Thyroid gland (tissue), 4 donors: ENCODE measurements around the gene MAPK8.

Experiments used
- POLR2A ChIP-seq, 2 donors: fragments of 450-650 bp; IDR thresholded peaks; one replicate each; pipeline ENCODE4 v1.6.1; 2017; ENCODE audit warnings: antibody characterized with exemption in 2 of 2, mild to moderate bottlenecking in 2 of 2, moderate library complexity in 1 of 2
- TF ChIP-seq, protein P1 (sequence below), 6 experiments: fragments of 200-600 bp in 3 of 6; fragments of 450-650 bp in 3 of 6; sonication (generic) in 3 of 6; IDR thresholded peaks; one replicate each; pipeline ENCODE4 v1.5.1; 2016 to 2019; ENCODE audit warnings: antibody characterized with exemption in 6 of 6, mild to moderate bottlenecking in 2 of 6, inconsistent platforms in 1 of 6, moderate library complexity in 1 of 6

DNA sequence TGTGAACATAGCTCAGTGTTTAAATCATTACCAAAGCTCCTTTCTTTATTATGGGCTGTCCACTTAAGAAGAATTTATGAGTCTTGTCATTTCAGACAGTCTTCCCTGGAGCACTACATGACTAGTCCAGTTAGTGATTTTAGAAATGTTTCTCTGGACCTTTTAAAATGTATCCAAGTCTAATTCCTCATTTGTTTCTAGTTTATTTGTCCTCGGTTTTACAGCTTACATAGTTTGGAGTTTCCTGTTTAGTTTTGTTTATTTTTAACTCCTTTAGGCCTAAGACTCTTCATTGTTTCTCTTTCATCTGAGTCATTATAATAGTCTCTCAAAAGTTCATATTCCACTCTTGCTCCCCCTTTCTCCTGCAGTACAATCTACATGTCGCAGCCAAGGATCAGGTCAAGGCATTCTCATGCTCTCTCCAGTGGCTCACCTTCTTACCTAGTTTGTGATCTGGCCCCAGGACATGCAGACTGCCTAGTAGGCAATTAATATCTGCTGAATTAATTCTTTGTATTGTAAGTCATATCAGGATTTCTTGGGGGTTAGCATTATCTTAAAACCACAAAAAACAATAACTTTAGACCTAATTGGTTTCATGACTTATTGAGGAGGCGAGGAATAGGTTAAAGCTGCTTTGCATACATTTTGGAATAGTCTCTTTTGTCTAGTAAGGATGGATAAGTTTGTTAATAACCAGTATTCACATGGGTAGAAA is 93.8 kb downstream of the MAPK8 start:
- TF ChIP-seq, protein P1, sequence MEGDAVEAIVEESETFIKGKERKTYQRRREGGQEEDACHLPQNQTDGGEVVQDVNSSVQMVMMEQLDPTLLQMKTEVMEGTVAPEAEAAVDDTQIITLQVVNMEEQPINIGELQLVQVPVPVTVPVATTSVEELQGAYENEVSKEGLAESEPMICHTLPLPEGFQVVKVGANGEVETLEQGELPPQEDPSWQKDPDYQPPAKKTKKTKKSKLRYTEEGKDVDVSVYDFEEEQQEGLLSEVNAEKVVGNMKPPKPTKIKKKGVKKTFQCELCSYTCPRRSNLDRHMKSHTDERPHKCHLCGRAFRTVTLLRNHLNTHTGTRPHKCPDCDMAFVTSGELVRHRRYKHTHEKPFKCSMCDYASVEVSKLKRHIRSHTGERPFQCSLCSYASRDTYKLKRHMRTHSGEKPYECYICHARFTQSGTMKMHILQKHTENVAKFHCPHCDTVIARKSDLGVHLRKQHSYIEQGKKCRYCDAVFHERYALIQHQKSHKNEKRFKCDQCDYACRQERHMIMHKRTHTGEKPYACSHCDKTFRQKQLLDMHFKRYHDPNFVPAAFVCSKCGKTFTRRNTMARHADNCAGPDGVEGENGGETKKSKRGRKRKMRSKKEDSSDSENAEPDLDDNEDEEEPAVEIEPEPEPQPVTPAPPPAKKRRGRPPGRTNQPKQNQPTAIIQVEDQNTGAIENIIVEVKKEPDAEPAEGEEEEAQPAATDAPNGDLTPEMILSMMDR (IDR thresholded peaks at IDR 0.05), result no peak
- no peak for TF ChIP-seq POLR2A (IDR thresholded peaks at IDR 0.05)
